ENCODE results near the gene PRF1. TPM values are rescaled to one million over a fixed set of nuclear protein-coding genes. Genes with fewer than 3 reads are reported as not detected.

Gene PRF1
- total and polyA plus RNA-seq, 2 donors from 2014 or later, result 1.4 to 8.8 TPM

DNA sequence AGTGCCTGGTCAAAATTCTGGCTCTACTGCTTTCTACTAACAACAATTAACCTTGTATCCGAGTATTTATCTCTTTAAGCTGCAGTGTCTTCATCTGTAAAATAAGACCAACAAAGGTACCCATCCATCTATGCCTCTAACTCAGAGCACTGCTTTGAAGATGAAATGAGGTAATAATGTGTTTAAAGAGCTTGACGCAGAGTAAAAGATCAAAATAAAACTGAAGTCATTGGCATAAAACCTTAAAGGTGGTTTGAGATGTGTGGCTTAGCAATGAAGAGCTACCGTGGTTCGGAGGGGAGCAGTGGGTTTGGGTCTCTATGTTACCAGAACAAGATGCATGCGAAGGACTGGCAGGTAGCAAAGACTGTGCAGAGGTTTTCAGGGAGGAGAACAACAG, 16.1 kb upstream of the PRF1 start:
- TF ChIP-seq, protein P1, sequence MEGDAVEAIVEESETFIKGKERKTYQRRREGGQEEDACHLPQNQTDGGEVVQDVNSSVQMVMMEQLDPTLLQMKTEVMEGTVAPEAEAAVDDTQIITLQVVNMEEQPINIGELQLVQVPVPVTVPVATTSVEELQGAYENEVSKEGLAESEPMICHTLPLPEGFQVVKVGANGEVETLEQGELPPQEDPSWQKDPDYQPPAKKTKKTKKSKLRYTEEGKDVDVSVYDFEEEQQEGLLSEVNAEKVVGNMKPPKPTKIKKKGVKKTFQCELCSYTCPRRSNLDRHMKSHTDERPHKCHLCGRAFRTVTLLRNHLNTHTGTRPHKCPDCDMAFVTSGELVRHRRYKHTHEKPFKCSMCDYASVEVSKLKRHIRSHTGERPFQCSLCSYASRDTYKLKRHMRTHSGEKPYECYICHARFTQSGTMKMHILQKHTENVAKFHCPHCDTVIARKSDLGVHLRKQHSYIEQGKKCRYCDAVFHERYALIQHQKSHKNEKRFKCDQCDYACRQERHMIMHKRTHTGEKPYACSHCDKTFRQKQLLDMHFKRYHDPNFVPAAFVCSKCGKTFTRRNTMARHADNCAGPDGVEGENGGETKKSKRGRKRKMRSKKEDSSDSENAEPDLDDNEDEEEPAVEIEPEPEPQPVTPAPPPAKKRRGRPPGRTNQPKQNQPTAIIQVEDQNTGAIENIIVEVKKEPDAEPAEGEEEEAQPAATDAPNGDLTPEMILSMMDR (IDR thresholded peaks at IDR 0.05; ENCODE audit: borderline replicate concordance, extremely low read depth, insufficient read depth), result no peak
- Histone ChIP-seq H3K27ac (ENCODE audit: low read depth in 2 of 2, low read length in 2 of 2) (no peak overlapping the region), H3K9me3 (ENCODE audit: control insufficient read depth in 2 of 3, insufficient read depth in 1 of 3, low read length in 3 of 3) (peaks cover 0 to 8% (median 0%) of the 10 kb centered on the region in 3 donors), H3K27me3 (ENCODE audit: control insufficient read depth, insufficient read depth, low read length) (no peaks in the 10 kb centered on the region), H3K4me3 (ENCODE audit: low read length in 3 of 3) (no peak overlapping the region), H3K36me3 (ENCODE audit: control insufficient read depth in 2 of 3, insufficient read depth in 3 of 3, low read length in 3 of 3) (no peaks in the 10 kb centered on the region), H3K4me1 (ENCODE audit: control insufficient read depth in 2 of 3, insufficient read depth in 2 of 3, low read depth in 1 of 3, low read length in 3 of 3) (no peaks in the 10 kb centered on the region), H3K9ac (ENCODE audit: low read length in 3 of 3) (no peak overlapping the region)
- FAIRE-seq (no peak), DNase-seq (no peak)
- intact Hi-C loops (cut with DNase I), result no loop called here

DNA sequence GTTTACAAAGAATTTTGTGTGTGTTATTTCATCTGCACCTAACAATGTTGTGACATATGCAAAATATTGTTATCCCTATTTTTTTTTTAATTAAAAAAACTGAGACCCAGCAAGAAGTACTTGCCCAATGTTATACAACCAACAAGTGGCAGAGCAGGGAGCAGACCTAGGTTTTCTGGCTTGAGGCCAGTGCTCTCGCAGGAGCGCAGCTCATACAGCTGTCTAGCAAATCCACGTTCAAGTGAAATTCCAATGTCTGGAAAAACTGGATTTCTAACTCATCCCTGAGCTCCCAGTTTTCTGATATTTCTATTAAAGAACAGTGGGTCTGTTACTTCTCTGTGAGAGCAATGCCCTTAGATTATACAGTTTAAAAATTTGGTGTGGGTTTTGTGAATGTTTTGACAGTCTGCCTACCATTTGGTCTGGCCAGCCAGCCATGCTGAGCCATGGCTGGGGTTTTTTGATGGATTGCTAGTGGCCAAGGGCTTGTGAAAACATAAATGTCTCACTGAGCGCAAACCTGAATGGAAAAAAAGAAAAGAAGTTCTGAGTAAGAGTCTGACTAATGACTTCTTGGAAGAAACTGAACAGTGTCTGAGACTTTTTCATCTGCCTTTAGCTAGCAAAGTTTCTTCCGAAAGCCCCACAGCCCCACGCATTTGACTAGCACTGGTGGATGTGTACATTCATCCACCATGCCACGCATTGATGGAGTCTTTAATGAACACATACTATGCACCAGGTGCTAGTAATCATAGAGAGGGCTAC, 15.4 kb upstream of the PRF1 start:
- no peak overlapping the region for H3K27ac ChIP-seq (ENCODE audit: low read depth in 2 of 2, low read length in 2 of 2)
- FAIRE-seq, result no peak
- no peak overlapping the region for H3K4me3 ChIP-seq (ENCODE audit: low read length in 3 of 3)
- no peak for DNase-seq
- no peaks in the 10 kb centered on the region for H3K4me1 ChIP-seq (ENCODE audit: control insufficient read depth in 2 of 3, insufficient read depth in 2 of 3, low read depth in 1 of 3, low read length in 3 of 3)
- H3K36me3 ChIP-seq (ENCODE audit: control insufficient read depth in 2 of 3, insufficient read depth in 3 of 3, low read length in 3 of 3), result no peaks in the 10 kb centered on the region
- TF ChIP-seq, protein P1 (IDR thresholded peaks at IDR 0.05; ENCODE audit: borderline replicate concordance, extremely low read depth, insufficient read depth), result no peak
- no peaks in the 10 kb centered on the region for H3K27me3 ChIP-seq (ENCODE audit: control insufficient read depth, insufficient read depth, low read length)
- no peak overlapping the region for H3K9ac ChIP-seq (ENCODE audit: low read length in 3 of 3)
- peaks cover 0 to 8% (median 0%) of the 10 kb centered on the region in 3 donors for H3K9me3 ChIP-seq (ENCODE audit: control insufficient read depth in 2 of 3, insufficient read depth in 1 of 3, low read length in 3 of 3)
- intact Hi-C loops (cut with DNase I), result no loop called here

DNA sequence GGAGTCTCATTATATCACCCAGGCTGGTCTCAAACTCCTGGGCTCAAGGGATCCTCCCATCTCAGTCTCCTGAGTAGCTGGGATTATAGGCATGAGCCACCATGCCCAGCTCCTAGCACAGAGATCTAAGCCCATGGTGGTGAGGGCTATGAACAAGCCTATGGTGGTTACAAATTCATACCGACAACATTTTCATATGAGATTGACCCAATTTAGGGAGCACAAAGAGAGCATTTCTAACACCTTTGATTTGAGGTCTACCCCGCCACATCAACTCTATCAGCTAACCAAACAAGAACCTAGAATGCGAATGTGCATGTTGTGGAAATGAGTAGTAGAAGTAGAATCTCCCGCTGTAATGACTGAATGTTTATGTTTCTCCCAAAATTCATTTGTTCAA, 14.2 kb upstream of the PRF1 start:
- FAIRE-seq (no peak), DNase-seq (no peak)
- intact Hi-C loops (cut with DNase I), result no loop called here
- Histone ChIP-seq H3K4me1 (ENCODE audit: control insufficient read depth in 2 of 3, insufficient read depth in 2 of 3, low read depth in 1 of 3, low read length in 3 of 3) (no peaks in the 10 kb centered on the region), H3K27ac (ENCODE audit: low read depth in 2 of 2, low read length in 2 of 2) (no peak overlapping the region), H3K36me3 (ENCODE audit: control insufficient read depth in 2 of 3, insufficient read depth in 3 of 3, low read length in 3 of 3) (no peaks in the 10 kb centered on the region), H3K9ac (ENCODE audit: low read length in 3 of 3) (no peak overlapping the region), H3K27me3 (ENCODE audit: control insufficient read depth, insufficient read depth, low read length) (no peaks in the 10 kb centered on the region), H3K9me3 (ENCODE audit: control insufficient read depth in 2 of 3, insufficient read depth in 1 of 3, low read length in 3 of 3) (peaks cover 0 to 8% (median 0%) of the 10 kb centered on the region in 3 donors), H3K4me3 (ENCODE audit: low read length in 3 of 3) (no peak overlapping the region)
- TF ChIP-seq, protein P1 (IDR thresholded peaks at IDR 0.05; ENCODE audit: borderline replicate concordance, extremely low read depth, insufficient read depth), result no peak

All from kidney (tissue), 14 donors.